ENCODE measurements around the gene SLC4A1. TPM values are rescaled to one million over a fixed set of nuclear protein-coding genes. Genes with fewer than 3 reads are reported as not detected.

The SLC4A1 gene
- total RNA-seq, 1 experiment from 2014 or later = 0.22 TPM

GRCh38 chr17:44235583-44235936, 32.4 kb downstream of the SLC4A1 start:
- CTCF ChIA-PET = no interaction called here
- intact Hi-C loops (cut with micrococcal nuclease) = loop anchor here (2.0 kb wide), 1 partner anchor 73 kb away; the partner anchor contains the start of gene RUNDC3A
- POLR2A ChIA-PET = interaction anchor here (1.8 kb wide), 1 partner anchor 14 kb away, joined by 8 read pairs; no protein-coding TSS in a partner anchor
- H3K4me2 ChIP-seq (ENCODE audit: low read length) = peak overlapping the region; percentile 69
- H2AFZ ChIP-seq (ENCODE audit: low read depth, low read length, poor library complexity, severe bottlenecking) = peak overlapping the region; percentile 92
- H3K4me3 ChIP-seq (replicated peaks in 1 of 2; ENCODE audit: low read depth in 1 of 2, low read length in 2 of 2) = peak overlapping the region in 1 of 2 experiments; percentile 21; a peak in 2 of 4 replicates
- H3K9ac ChIP-seq (ENCODE audit: low read length) = peak overlapping the region; percentile 52
- H3K27me3 ChIP-seq (ENCODE audit: insufficient read depth, low read length) = no peaks in the 10 kb centered on the region
- no peaks in the 10 kb centered on the region for H4K20me1 ChIP-seq (ENCODE audit: insufficient read depth)
- H3K9me3 ChIP-seq (ENCODE audit: control insufficient read depth in 1 of 2, insufficient read depth in 1 of 2, low read depth in 1 of 2, low read length in 2 of 2) = no peaks in the 10 kb centered on the region
- RAD21 ChIA-PET (ENCODE audit: low non-redundant PET in 1 of 2, low total read pairs in 2 of 2, uncharacterized antibody in 2 of 2, unreplicated experiment in 2 of 2) = no interaction called here
- no peaks in the 10 kb centered on the region for H3K79me2 ChIP-seq (ENCODE audit: insufficient read depth, low read length)
- ATAC-seq = peak; percentile 88
- H3K27ac ChIP-seq (ENCODE audit: low read depth, low read length) = peak overlapping the region; percentile 50
- no TSS peak for BruUV-seq (replicated peaks)
- H3K9me2 ChIP-seq (ENCODE audit: insufficient read depth) = no peaks in the 10 kb centered on the region
- peaks cover 19 to 30% of the 10 kb centered on the region in 2 experiments for H3K4me1 ChIP-seq (ENCODE audit: control insufficient read depth in 1 of 2, insufficient read depth in 2 of 2, low read length in 2 of 2)
- H3K36me3 ChIP-seq (ENCODE audit: control insufficient read depth in 1 of 2, insufficient read depth in 2 of 2, low read length in 2 of 2) = no peaks in the 10 kb centered on the region
- peak; percentile 73 for DNase-seq (ENCODE audit: low read depth, low spot score)
- TF ChIP-seq FOSL1 (IDR thresholded peaks at IDR 0.05; ENCODE audit: low read depth) = peak; percentile 79
- peak; percentile 60; the same call in 1 of the 2 replicates for TF ChIP-seq CBX3 (IDR thresholded peaks at IDR 0.05; ENCODE audit: low read depth)
- TF ChIP-seq SP1 (IDR thresholded peaks at IDR 0.05; ENCODE audit: low read depth) = peak; percentile 53
- no peak for TF ChIP-seq ZBTB33 (IDR thresholded peaks at IDR 0.05; ENCODE audit: extremely low read depth, insufficient replicate concordance, low read length)
- TF ChIP-seq REST (IDR thresholded peaks at IDR 0.05; ENCODE audit: low read depth) = no peak
- TF ChIP-seq RAD21 (IDR thresholded peaks at IDR 0.05; ENCODE audit: low read depth) = no peak
- TF ChIP-seq ATF3 (IDR thresholded peaks at IDR 0.05) = no peak
- TF ChIP-seq CEBPB (IDR thresholded peaks at IDR 0.05; ENCODE audit: low read depth) = no peak
- no peak for TF ChIP-seq TCF7L2 (IDR thresholded peaks at IDR 0.05; ENCODE audit: borderline replicate concordance, extremely low read depth, insufficient read depth, insufficient read length)
- TF ChIP-seq POLR2A (IDR thresholded peaks at IDR 0.05; ENCODE audit: borderline replicate concordance, extremely low read depth, insufficient read depth, insufficient read length) = no peak
- TF ChIP-seq POLR2AphosphoS5 (IDR thresholded peaks at IDR 0.05; ENCODE audit: low read depth, low read length) = peak; percentile 39
- TF ChIP-seq ZNF274 (IDR thresholded peaks at IDR 0.05; ENCODE audit: low read depth, low read length) = no peak
- TF ChIP-seq MAX (IDR thresholded peaks at IDR 0.05) = peak; percentile 77
- no peak for TF ChIP-seq EZH2 (IDR thresholded peaks at IDR 0.05)
- TF ChIP-seq YY1 (IDR thresholded peaks at IDR 0.05; ENCODE audit: extremely low read depth, insufficient replicate concordance, low read depth, low read length) = no peak
- no peak for TF ChIP-seq ELF1 (IDR thresholded peaks at IDR 0.05; ENCODE audit: borderline replicate concordance, low read depth)
- TF ChIP-seq EGR1 (IDR thresholded peaks at IDR 0.05; ENCODE audit: low read depth) = no peak
- TF ChIP-seq EZH2phosphoT487 (IDR thresholded peaks at IDR 0.05; ENCODE audit: borderline replicate concordance) = no peak
- TF ChIP-seq SIN3A (IDR thresholded peaks at IDR 0.05; ENCODE audit: low read depth) = no peak
- no peak for TF ChIP-seq SRF (IDR thresholded peaks at IDR 0.05; ENCODE audit: low read depth)
- no peak for TF ChIP-seq ZFX (IDR thresholded peaks at IDR 0.05)
- TF ChIP-seq CTCF (IDR thresholded peaks at IDR 0.05 in 2 of 3, conservative IDR thresholded peaks at IDR 0.05 in 1 of 3; ENCODE audit: borderline replicate concordance in 1 of 3, insufficient read depth in 1 of 3, low read depth in 2 of 3, low read length in 2 of 3) = no peak
